ENCODE results near the gene SMURF2.
A peak's percentile ranks its signal among the peaks of the same experiment; 100 is the strongest.
"Not testable (repeated sequence)": the region's sequence is repeated elsewhere in the genome, so short reads cannot be mapped to it uniquely, and the experiment has no call there.

The SMURF2 gene

GRCh38 chr17:64661976-64662773, at the start of gene SMURF2:
Gene SMURF2 (minus strand): TSS chr17:64662307. CDS start chr17:64661880, 427 bp downstream.
- peak; percentile 43 for DNase-seq (ENCODE audit: low read depth)

GRCh38 chr17:64709481-64709880, 47.4 kb upstream of the SMURF2 start:
- no peak for DNase-seq (ENCODE audit: low read depth)

DNA sequence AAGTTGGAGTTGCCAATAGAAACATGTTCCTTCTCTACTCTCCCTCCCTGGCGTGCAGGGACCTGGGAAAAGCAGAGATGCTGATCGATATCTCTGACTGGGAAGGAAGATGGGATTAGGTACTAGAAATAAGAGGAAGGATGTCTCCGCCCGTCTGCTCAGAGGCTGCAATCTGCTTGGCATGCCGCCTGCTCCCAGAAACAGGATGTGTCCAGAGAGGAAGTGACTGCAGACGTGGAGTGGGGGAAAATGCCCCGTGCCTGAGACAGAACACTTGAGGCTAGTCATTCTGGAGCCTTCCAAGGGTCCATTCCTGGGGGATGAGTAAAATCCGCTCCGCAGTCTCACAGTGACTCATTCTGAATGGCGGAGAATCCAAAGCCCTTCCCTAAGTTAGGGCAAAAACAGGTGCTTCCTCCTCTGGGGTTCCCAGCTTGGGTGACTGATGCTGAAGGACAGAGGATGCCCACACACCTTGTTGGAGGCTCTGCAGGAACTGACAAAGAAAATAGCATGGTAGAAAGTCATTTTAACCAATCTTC, 45.0 kb upstream of the SMURF2 start:
- no peak for DNase-seq (ENCODE audit: low read depth)

GRCh38 chr17:64706224-64707049, 44.3 kb upstream of the SMURF2 start:
- DNase-seq (ENCODE audit: low read depth): no peak

GRCh38 chr17:64702815-64703214, 40.7 kb upstream of the SMURF2 start:
- no peak for DNase-seq (ENCODE audit: low read depth)

DNA sequence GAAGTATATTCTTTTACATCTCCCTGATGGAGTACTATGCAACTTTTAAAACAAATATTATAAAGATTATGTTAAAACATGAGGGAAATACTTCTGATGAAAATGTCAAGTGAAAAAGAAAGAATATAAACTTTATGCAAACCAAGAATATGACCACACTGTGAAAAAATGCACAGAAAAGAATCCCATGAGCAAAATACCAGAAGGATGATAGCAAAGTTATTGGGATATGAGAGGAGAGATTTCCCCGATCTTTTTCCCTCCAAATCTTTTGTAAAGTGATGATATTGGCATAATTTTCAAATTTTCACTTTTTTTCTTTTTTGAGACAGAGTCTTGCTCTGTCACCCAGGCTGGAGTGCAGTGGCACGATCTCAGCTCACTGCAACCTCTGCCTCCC, 36.6 kb upstream of the SMURF2 start:
- no peak for DNase-seq (ENCODE audit: low read depth)

DNA sequence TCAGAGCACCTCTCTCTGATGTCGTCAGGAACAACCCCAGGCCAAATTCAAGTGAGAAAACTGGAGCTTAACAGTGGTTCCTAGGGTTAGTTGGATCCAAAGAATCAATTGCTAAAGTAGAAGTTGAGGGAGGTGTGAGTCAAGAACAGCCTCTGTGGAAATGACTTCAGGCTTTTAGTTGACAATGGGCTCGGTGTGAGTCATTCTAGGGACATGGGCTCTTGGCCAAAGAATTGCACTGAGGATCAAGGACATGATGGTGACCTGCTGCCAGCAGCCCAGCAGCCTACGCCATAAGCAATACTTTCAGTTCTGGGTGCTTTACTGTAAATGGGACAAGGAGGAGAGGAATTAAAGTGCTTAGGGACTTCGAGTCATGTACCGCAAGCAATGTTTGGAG, 32.1 kb upstream of the SMURF2 start:
- no peak for DNase-seq (ENCODE audit: low read depth)

GRCh38 chr17:64692187-64692586, 30.1 kb upstream of the SMURF2 start:
- no peak for DNase-seq (ENCODE audit: low read depth)

DNA sequence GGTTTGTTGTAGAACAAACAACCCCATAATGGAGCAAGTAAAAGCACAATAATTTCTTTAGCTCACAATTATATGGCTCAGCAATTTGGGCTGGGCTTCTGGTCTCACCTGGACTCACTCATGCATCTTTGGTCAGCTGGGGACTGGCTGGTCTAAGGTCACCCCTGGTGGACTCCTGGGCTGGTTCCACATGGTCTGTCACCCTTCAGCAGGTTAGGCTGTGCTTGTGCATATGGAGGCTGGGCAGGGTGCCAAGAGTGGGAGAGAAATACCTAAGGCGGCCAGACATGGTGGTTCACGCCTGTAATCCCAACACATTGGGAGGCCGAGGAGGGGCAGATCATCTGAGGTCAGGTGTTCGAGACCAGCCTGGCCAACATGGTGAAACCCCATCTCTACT, 27.0 kb upstream of the SMURF2 start:
- no peak for DNase-seq (ENCODE audit: low read depth)

DNA sequence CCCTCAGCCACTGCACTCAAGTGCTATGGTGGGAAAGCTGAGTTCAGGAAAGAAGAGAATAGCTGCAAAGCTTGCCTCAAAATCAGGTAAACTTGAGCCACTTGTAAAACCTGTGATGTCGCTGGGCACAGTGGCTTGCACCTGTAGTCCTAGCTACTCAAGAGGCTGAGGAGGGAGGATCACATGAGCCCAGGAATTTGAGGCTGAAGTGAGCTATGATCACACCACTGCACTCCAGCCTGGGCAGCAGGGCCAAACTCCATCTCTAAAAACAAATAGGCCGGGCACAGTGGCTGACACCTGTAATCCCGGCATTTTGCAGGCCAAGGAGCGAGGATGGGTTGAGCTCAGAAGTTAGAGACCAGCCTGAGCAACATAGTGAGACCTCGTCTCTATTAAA, 26.4 kb upstream of the SMURF2 start:
- no peak for DNase-seq (ENCODE audit: low read depth)

GRCh38 chr17:64687961-64688360, 25.9 kb upstream of the SMURF2 start:
- no peak for DNase-seq (ENCODE audit: low read depth)

GRCh38 chr17:64687376-64687775, 25.3 kb upstream of the SMURF2 start:
- DNase-seq (ENCODE audit: low read depth): no peak

GRCh38 chr17:64686705-64687104, 24.6 kb upstream of the SMURF2 start:
- no peak for DNase-seq (ENCODE audit: low read depth)

DNA sequence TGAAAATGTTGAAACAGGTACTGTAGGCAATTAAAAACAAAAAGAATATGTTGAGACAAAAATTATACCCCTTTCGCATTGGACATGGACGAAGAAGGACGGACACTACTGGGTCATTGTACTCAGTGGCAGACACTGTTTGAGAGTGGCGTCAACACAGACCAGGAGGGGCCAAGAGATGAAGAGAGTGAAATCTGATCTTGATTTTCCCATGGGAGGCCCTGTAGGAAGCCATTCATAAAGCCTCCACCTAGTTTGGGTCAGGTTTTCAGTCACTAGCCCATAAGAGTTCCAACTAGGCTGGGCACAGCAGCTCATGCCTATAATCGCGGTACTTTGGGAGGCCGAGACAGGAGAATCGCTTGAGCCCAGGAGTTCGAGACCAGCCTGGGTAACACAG, 23.6 kb upstream of the SMURF2 start:
- DNase-seq (ENCODE audit: low read depth): no peak

- DNase-seq (ENCODE audit: low read depth): no peak
Observed at GRCh38 chr17:64683796-64684195, 21.7 kb upstream of the SMURF2 start.

- no peak for DNase-seq (ENCODE audit: low read depth)
Observed at GRCh38 chr17:64682261-64683181, 20.4 kb upstream of the SMURF2 start.

DNA sequence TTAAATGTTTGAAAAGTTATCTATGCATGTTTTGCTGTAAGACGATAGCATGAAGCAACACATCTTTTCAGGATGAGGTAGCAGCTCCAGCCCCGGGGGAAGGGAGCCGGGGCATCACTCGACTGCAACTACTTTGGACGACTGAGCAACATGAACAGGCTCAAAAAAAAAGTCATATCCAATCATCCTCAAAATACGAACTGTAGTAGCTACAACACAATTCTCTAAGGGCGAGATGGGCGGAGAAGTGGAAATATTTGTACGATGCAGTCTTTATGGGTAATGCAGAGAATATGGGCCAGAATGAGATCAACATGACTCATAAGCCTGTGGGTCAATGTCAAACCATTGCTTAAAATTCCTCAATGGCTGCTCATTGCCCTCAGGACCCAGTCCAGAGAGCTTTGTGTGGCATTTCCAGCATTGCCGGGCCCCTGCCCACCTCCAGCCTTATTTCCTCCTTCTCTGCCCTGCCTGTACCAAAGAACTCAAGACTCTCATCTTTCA, 17.7 kb upstream of the SMURF2 start:
- no peak for DNase-seq (ENCODE audit: low read depth)

DNA sequence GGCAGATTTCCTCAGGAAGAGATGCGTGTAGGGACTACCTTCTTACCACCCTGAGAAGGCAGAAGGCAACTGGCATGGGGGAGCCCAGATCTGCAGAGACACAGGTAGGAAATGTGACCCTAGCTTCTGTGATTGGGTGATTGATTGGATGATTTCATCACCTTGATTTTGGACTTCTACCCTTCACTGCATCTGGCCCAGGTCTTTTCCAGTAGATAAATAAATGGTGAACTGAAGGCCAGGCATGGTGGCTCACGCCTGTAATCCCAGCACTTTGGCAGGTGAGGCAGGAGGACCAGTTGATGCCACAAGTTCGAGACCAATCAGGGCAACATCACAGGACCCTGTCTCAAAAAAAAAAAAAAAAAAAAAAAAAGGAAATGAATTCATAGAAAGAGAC, 14.7 kb upstream of the SMURF2 start:
- no peak for DNase-seq (ENCODE audit: low read depth)

- not testable (repeated sequence) for DNase-seq (ENCODE audit: low read depth)
Observed at GRCh38 chr17:64670843-64671590, 8.9 kb upstream of the SMURF2 start.

DNA sequence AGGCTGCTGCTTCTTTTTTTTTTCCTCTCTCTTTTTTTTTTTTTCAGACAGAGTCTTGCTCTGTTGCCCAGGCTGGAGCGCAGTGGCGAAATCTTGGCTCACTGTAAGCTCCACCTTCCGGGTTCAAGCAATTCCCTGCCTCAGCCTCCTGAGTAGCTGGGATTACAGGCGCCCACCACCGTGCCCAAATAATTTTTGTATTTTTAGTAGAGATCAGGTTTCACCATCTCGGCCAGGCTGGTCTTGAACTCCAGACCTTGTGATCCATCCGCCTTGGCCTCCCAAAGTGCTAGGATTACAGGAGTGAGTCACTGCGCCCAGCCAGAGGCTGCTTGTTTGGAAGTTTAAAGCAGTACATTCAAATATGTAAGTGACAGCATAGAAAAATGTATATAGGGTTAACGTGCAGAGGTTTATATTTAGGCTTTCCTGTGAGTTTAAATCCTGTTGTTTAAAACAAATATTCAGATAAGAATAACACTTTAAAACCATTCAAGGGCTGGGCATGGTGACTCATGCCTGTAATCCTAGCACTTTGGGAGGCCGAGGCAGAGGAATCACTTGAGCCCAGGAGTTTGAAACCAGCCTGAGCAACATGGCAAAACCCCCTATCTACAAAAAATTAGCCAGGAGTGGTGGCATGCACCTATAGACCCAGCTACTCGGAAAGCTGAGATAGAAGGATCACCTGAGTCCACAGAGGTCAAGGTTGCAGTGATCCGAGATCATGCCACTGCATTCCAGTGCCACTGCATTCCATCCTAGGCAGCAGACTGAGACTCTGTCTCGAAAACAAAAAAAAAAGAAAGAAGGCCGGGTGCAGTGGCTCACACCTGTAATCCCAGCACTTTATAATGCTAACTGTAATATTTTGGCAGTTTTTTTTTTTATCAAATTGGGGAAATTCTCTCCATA, 6.0 kb upstream of the SMURF2 start:
- not testable (repeated sequence) for DNase-seq (ENCODE audit: low read depth)
